Embryonic facial prominence (tissue), 1 donor: ENCODE results near the gene CHST10.
"Not testable (repeated sequence)": the region's sequence is repeated elsewhere in the genome, so short reads cannot be mapped to it uniquely, and the experiment has no call there.

Experiments used
- DNase-seq: peaks from one replicate; pipeline ENCODE4 v3.0.0-alpha.2; 2016; ENCODE audit errors: extremely low spot score

The CHST10 gene

GRCh38 chr2:100394111-100394641, 23.3 kb downstream of the CHST10 start:
- no peak for DNase-seq

GRCh38 chr2:100393362-100393761, 24.1 kb downstream of the CHST10 start:
- DNase-seq: no peak

GRCh38 chr2:100392715-100393114, 24.8 kb downstream of the CHST10 start:
- DNase-seq: no peak

- DNase-seq: no peak
These were observed 25.5 kb downstream of the CHST10 start for GRCh38 chr2:100391735-100392515.

GRCh38 chr2:100390001-100390940, 27.2 kb downstream of the CHST10 start:
- DNase-seq: no peak

GRCh38 chr2:100388703-100389102, 28.8 kb downstream of the CHST10 start:
- no peak for DNase-seq

- no peak for DNase-seq
These were observed 33.5 kb downstream of the CHST10 start for GRCh38 chr2:100383954-100384353.

GRCh38 chr2:100383306-100383705, 34.2 kb downstream of the CHST10 start:
- DNase-seq: no peak

GRCh38 chr2:100381240-100381639, 36.2 kb downstream of the CHST10 start:
- DNase-seq: peak; percentile 46

- no peak for DNase-seq
These were observed 36.8 kb downstream of the CHST10 start for GRCh38 chr2:100380681-100381080.

- no peak for DNase-seq
These were observed 40.6 kb downstream of the CHST10 start for GRCh38 chr2:100376836-100377235.

GRCh38 chr2:100367163-100367562, 50.3 kb downstream of the CHST10 start:
- no peak for DNase-seq

GRCh38 chr2:100365434-100365833, 52.0 kb downstream of the CHST10 start:
- DNase-seq: no peak

- DNase-seq: not testable (repeated sequence)
These were observed 55.2 kb downstream of the CHST10 start for GRCh38 chr2:100362269-100362668.

- no peak for DNase-seq
These were observed 57.9 kb downstream of the CHST10 start for GRCh38 chr2:100359576-100359975.

GRCh38 chr2:100358554-100358953, 58.9 kb downstream of the CHST10 start:
- no peak for DNase-seq

GRCh38 chr2:100352521-100352920, 64.9 kb downstream of the CHST10 start:
- DNase-seq: no peak

GRCh38 chr2:100350661-100351185, 66.7 kb downstream of the CHST10 start:
- no peak for DNase-seq

GRCh38 chr2:100345144-100345543, 72.3 kb downstream of the CHST10 start:
- not testable (repeated sequence) for DNase-seq

- no peak for DNase-seq
These were observed 73.0 kb downstream of the CHST10 start for GRCh38 chr2:100344433-100344832.

GRCh38 chr2:100342466-100342865, 75.0 kb downstream of the CHST10 start:
- DNase-seq: not testable (repeated sequence)
